A549 (cell line): Measurements from ENCODE around the gene CABYR. TPM values are rescaled to one million over a fixed set of nuclear protein-coding genes. Genes with fewer than 3 reads are reported as not detected.

Experiments used
- ATAC-seq, 2 experiments: fragments of 200-7000 bp in 1 of 2; fragments of >200 bp in 1 of 2; cut with Nextera tagmentation in 1 of 2; cut with Tn5 transposase in 1 of 2; 3 replicates each; pipeline versions ENCODE4 v1.8.0 to v1.9.1; 2018 to 2020; ENCODE audit warnings: mild to moderate bottlenecking in 1 of 2, moderate library complexity in 1 of 2
- CTCF ChIA-PET: fragments of 300-600 bp; sonication (Branson Sonifier 250); formaldehyde crosslinking; extraction: SDS; loops from one replicate; lab custom pipeline; 2021; ENCODE audit warnings: antibody characterized with exemption, inconsistent platforms; lab: Yijun Ruan, JAX
- POLR2A ChIA-PET: fragments of 350-600 bp; formaldehyde crosslinking; extraction: SDS; loops from one replicate; lab custom pipeline; 2021; ENCODE audit warnings: antibody characterized with exemption, inconsistent platforms; lab: Yijun Ruan, JAX
- DNase-seq, 2 experiments: peaks; one replicate each; pipeline versions ENCODE4 v3.0.0 to v3.0.0-alpha.2; 2011 to 2016; ENCODE audit warnings: low read depth in 1 of 2, low spot score in 1 of 2
- FAIRE-seq: peaks from 2 replicates; lab custom pipeline; 2011; peaks lifted over from hg19 to GRCh38; lab: Jason Lieb, UNC
- H3K27ac ChIP-seq, 2 experiments: fragments of >200 bp; sonication (Bioruptor Twin); formaldehyde crosslinking; 3 replicates each; pipeline ENCODE4 v1.5.1; 2016 to 2017
- H3K4me1 ChIP-seq: fragments of >200 bp; sonication (Bioruptor Twin); formaldehyde crosslinking; 3 replicates; pipeline ENCODE4 v1.6.1; 2016
- H3K4me2 ChIP-seq: fragments of >200 bp; sonication (Bioruptor Twin); formaldehyde crosslinking; 3 replicates; pipeline ENCODE4 v1.6.1; 2016
- H3K4me3 ChIP-seq: fragments of >200 bp; sonication (Bioruptor Twin); formaldehyde crosslinking; 3 replicates; pipeline ENCODE4 v1.5.1; 2016
- H3K9me3 ChIP-seq: fragments of >200 bp; sonication (Bioruptor Twin); formaldehyde crosslinking; 3 replicates; pipeline ENCODE4 v1.6.1; 2016
- BHLHE40 ChIP-seq: IDR thresholded peaks from 2 replicates; pipeline ENCODE4 v1.6.1; 2012; ENCODE audit warnings: low read depth, low read length, inconsistent platforms
- CBX2 ChIP-seq: fragments of 200-600 bp; sonication (generic); IDR thresholded peaks from 2 replicates; pipeline ENCODE4 v1.6.1; 2016; ENCODE audit warnings: low read depth, mild to moderate bottlenecking, borderline replicate concordance
- CEBPB ChIP-seq, 2 experiments: fragments of >200 bp in 1 of 2; sonication (Bioruptor Twin) in 1 of 2; formaldehyde crosslinking in 1 of 2; IDR thresholded peaks; 2 replicates each; pipeline ENCODE4 v1.6.1; 2012 to 2016
- EHF ChIP-seq: fragments of 250-450 bp; sonication (Bioruptor Pico); IDR thresholded peaks from 2 replicates; pipeline ENCODE4 v1.5.0; 2020; ENCODE audit warnings: mild to moderate bottlenecking
- EP300 ChIP-seq, 2 experiments: fragments of >200 bp; sonication (Bioruptor Twin); formaldehyde crosslinking; IDR thresholded peaks; 2 replicates in 1 of 2; 3 replicates in 1 of 2; pipeline ENCODE4 v1.6.1; 2016 to 2017
- FOSL2 ChIP-seq, 2 experiments: fragments of 450-650 bp in 1 of 2; fragments of >200 bp in 1 of 2; sonication (Bioruptor Twin) in 1 of 2; formaldehyde crosslinking; IDR thresholded peaks; 2 replicates each; pipeline versions ENCODE4 v1.5.0 to v1.6.1; 2016 to 2020; ENCODE audit warnings: mild to moderate bottlenecking in 1 of 2, moderate library complexity in 1 of 2
- FOXS1 ChIP-seq: fragments of 250-450 bp; sonication (Bioruptor Pico); IDR thresholded peaks from 2 replicates; pipeline ENCODE4 v1.5.0; 2020; ENCODE audit warnings: mild to moderate bottlenecking, moderate library complexity
- GATA3 ChIP-seq: IDR thresholded peaks from 2 replicates; pipeline ENCODE4 v1.6.1; 2012; ENCODE audit warnings: borderline replicate concordance
- HDAC2 ChIP-seq: fragments of 200-600 bp; sonication (generic); IDR thresholded peaks from 2 replicates; pipeline ENCODE4 v1.6.1; 2016
- HOXA7 ChIP-seq: fragments of 250-450 bp; sonication (Bioruptor Pico); IDR thresholded peaks from 2 replicates; pipeline ENCODE4 v1.5.0; 2020; ENCODE audit warnings: mild to moderate bottlenecking, moderate library complexity
- KDM1A ChIP-seq: fragments of 200-600 bp; sonication (generic); IDR thresholded peaks from 2 replicates; pipeline ENCODE4 v1.6.1; 2016; ENCODE audit warnings: low read depth, mild to moderate bottlenecking
- MAFK ChIP-seq: fragments of 450-650 bp; IDR thresholded peaks from 2 replicates; pipeline ENCODE4 v1.6.1; 2014; ENCODE audit not compliant: partially characterized antibody
- POLR2A ChIP-seq: IDR thresholded peaks from 2 replicates; pipeline ENCODE4 v1.6.1; 2012; ENCODE audit warnings: mild to moderate bottlenecking, low read length
- RNF2 ChIP-seq: fragments of 200-600 bp; sonication (generic); IDR thresholded peaks from 2 replicates; pipeline ENCODE4 v1.6.1; 2016; ENCODE audit warnings: low read depth, mild to moderate bottlenecking, antibody characterized with exemption, moderate library complexity, borderline replicate concordance
- SREBF2 ChIP-seq: fragments of 450-650 bp; IDR thresholded peaks from 2 replicates; pipeline ENCODE4 v1.6.1; 2014; ENCODE audit warnings: mild to moderate bottlenecking, moderate library complexity
- ZC3H11A ChIP-seq: fragments of 450-650 bp; IDR thresholded peaks from 2 replicates; pipeline ENCODE4 v1.6.1; 2014; ENCODE audit warnings: antibody characterized with exemption, mild to moderate bottlenecking
- ZFP36 ChIP-seq: fragments of 450-650 bp; IDR thresholded peaks from 2 replicates; pipeline ENCODE4 v1.6.1; 2014; ENCODE audit warnings: borderline replicate concordance; ENCODE audit not compliant: partially characterized antibody
- ZNF302 ChIP-seq: fragments of 250-450 bp; sonication (Bioruptor Pico); IDR thresholded peaks from 2 replicates; pipeline ENCODE4 v1.9.0; 2021; ENCODE audit warnings: inconsistent platforms, mild to moderate bottlenecking, moderate library complexity
- ZSCAN20 ChIP-seq: fragments of 250-450 bp; sonication (Bioruptor Pico); IDR thresholded peaks from 2 replicates; pipeline ENCODE4 v1.8.0; 2022; ENCODE audit warnings: mild to moderate bottlenecking, moderate library complexity
- WGBS: methylation state at CpG from one replicate; pipeline ENCODE4 v1.1.6; 2017; ENCODE audit errors: missing lambda C conversion rate; 5-methylcytosine and 5-hydroxymethylcytosine counted together
- polyA plus RNA-seq, 4 experiments: library from polyadenylated mRNA; depleted of rRNA in 3 of 4; stranded (reverse); fragments of >200 nt; fragmentation: RNase III in 1 of 4; extraction: RNeasy Plus Mini Kit Qiagen cat#74134 plus additional on column Dnase treatment in 1 of 4; gene quantifications; 2 replicates in 3 of 4; 3 replicates in 1 of 4; pipeline ENCODE4 v1.2.3, GENCODE V29; 2011 to 2017
- TF ChIP-seq, protein P1 (sequence below): fragments of 200-600 bp; sonication (generic); IDR thresholded peaks from 2 replicates; pipeline ENCODE4 v1.6.1; 2016; ENCODE audit warnings: antibody characterized with exemption, mild to moderate bottlenecking, moderate library complexity
- TF ChIP-seq, protein P2 (sequence below): IDR thresholded peaks from 2 replicates; pipeline ENCODE4 v1.6.1; 2012; ENCODE audit warnings: low read depth, borderline replicate concordance

CABYR gene
- polyA plus RNA-seq, 2 of the 4 experiments (the other 2 are of a cell fraction) = 14.8 to 22.1 TPM

- FAIRE-seq (no peak), ATAC-seq (peak in 1 of 2 experiments; percentile 45; a peak in 2 of 6 replicates), DNase-seq (peak; percentile 10 to 30)
- no peak overlapping the region for H3K4me3 ChIP-seq
- WGBS = 59% methylated on average over 10 of the region's 15 CpGs
- peak overlapping the region; percentile 61 to 74; a peak in 4 of 6 replicates for H3K27ac ChIP-seq
- peak overlapping the region; percentile 61 for H3K4me2 ChIP-seq
- CTCF ChIA-PET = interaction anchor here (0.9 to 1.1 kb wide), 2 partner anchors 37 to 195 kb away, joined by 3 read pairs; no protein-coding TSS in a partner anchor
- no peaks in the 10 kb centered on the region for H3K9me3 ChIP-seq
- POLR2A ChIA-PET = no interaction called here
- peaks cover 18% of the 10 kb centered on the region for H3K4me1 ChIP-seq
- TF ChIP-seq FOSL2 (IDR thresholded peaks at IDR 0.05) (no peak), FOSL2 (CRISPR knock-in tag; IDR thresholded peaks at IDR 0.05) (peak; percentile 40; the same call in 1 of the 2 replicates), ZFP36 (no peak), MAFK (peak; percentile 3)
- TF ChIP-seq, all 56 proteins: peak for 2
Measured at GRCh38 chr18:24112874-24113615, 25.8 kb upstream of the CABYR start.

DNA sequence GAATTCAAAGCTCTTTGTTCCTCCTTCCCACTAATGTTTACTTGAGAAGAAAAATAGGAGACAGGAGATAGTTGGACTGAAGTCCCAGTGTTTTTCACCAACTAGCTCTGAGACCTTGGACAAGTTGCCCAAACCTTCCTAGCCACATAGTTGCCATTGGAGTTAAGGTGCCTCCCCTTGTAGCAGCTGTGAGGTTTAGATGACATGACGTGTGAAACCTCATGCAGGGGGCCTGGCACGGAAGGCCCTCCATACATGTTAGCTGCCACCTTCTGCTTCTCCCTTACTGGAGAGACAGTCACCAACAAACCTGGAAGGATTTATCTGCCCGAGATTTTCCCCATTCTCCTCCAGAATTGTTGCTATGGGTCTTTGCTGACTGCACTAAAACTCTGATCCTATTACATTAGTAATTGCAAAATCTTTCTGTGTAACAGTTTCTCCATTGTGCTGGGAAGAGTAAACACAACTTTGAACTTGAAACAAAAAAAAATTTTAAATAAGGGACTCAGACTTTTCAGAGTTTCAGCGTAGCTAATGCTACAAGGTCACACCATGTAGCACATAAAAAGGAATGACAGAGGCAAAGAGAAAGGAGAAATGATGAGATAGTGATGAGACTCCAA lies 23.8 kb upstream of the CABYR start:
- no peak overlapping the region for H3K4me2 ChIP-seq
- peaks cover 18% of the 10 kb centered on the region for H3K4me1 ChIP-seq
- no peak overlapping the region for H3K4me3 ChIP-seq
- H3K27ac ChIP-seq = peak overlapping the region in 1 of 2 experiments; percentile 21; a peak in 1 of 6 replicates
- 90% methylated on average over 4 of the region's 4 CpGs for WGBS
- TF ChIP-seq ZNF302 (CRISPR knock-in tag) = no peak
- no peak for TF ChIP-seq SREBF2
- no peak for TF ChIP-seq HOXA7 (CRISPR knock-in tag)
- TF ChIP-seq FOXS1 = no peak
- no peak for TF ChIP-seq BHLHE40
- TF ChIP-seq, protein P1, sequence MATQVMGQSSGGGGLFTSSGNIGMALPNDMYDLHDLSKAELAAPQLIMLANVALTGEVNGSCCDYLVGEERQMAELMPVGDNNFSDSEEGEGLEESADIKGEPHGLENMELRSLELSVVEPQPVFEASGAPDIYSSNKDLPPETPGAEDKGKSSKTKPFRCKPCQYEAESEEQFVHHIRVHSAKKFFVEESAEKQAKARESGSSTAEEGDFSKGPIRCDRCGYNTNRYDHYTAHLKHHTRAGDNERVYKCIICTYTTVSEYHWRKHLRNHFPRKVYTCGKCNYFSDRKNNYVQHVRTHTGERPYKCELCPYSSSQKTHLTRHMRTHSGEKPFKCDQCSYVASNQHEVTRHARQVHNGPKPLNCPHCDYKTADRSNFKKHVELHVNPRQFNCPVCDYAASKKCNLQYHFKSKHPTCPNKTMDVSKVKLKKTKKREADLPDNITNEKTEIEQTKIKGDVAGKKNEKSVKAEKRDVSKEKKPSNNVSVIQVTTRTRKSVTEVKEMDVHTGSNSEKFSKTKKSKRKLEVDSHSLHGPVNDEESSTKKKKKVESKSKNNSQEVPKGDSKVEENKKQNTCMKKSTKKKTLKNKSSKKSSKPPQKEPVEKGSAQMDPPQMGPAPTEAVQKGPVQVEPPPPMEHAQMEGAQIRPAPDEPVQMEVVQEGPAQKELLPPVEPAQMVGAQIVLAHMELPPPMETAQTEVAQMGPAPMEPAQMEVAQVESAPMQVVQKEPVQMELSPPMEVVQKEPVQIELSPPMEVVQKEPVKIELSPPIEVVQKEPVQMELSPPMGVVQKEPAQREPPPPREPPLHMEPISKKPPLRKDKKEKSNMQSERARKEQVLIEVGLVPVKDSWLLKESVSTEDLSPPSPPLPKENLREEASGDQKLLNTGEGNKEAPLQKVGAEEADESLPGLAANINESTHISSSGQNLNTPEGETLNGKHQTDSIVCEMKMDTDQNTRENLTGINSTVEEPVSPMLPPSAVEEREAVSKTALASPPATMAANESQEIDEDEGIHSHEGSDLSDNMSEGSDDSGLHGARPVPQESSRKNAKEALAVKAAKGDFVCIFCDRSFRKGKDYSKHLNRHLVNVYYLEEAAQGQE = no peak
- TF ChIP-seq CBX2 = no peak
- no peak for TF ChIP-seq HDAC2
- TF ChIP-seq, protein P2, sequence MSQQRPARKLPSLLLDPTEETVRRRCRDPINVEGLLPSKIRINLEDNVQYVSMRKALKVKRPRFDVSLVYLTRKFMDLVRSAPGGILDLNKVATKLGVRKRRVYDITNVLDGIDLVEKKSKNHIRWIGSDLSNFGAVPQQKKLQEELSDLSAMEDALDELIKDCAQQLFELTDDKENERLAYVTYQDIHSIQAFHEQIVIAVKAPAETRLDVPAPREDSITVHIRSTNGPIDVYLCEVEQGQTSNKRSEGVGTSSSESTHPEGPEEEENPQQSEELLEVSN = no peak
- TF ChIP-seq POLR2A = no peak
- no peak for TF ChIP-seq KDM1A
- no peak for TF ChIP-seq EP300 (IDR thresholded peaks at IDR 0.05)
- TF ChIP-seq RNF2 = no peak
- TF ChIP-seq GATA3 = no peak
- no peak for TF ChIP-seq CEBPB (IDR thresholded peaks at IDR 0.05)
- no peak for TF ChIP-seq ZSCAN20 (CRISPR knock-in tag)
- no peak for TF ChIP-seq EHF (CRISPR knock-in tag)
- no peak for TF ChIP-seq ZC3H11A
- TF ChIP-seq ZFP36 = no peak
- FAIRE-seq (no peak), DNase-seq (no peak), ATAC-seq (no peak)
- ChIA-PET POLR2A (no interaction called here), CTCF (interaction anchor here (1.4 kb wide), 2 partner anchors 13 to 197 kb away, joined by 3 to 4 read pairs; no protein-coding TSS in a partner anchor)
- no peaks in the 10 kb centered on the region for H3K9me3 ChIP-seq
